Renal cortex interstitium (tissue), 11 donors: Measurements from ENCODE around the gene CPNE9. TPM values are rescaled to one million over a fixed set of nuclear protein-coding genes. Genes with fewer than 3 reads are reported as not detected.
A peak's percentile ranks its signal among the peaks of the same experiment; 100 is the strongest.

ENCODE experiments used
- DNase-seq, 11 donors: peaks; one replicate each; pipeline ENCODE4 v3.0.0-alpha.2; 2013; ENCODE audit warnings: low read depth in 9 of 11, low spot score in 4 of 11; ENCODE audit errors: extremely low read depth in 1 of 11
- polyA plus RNA-seq, 3 donors: library from polyadenylated mRNA; unstranded; fragments of 120-200 nt; gene quantifications; one replicate each; pipeline ENCODE4 v1.2.1, GENCODE V29; 2013; ENCODE audit not compliant: insufficient read length in 3 of 3

CPNE9 gene
- polyA plus RNA-seq, 3 donors = 0.29 TPM; not detected in 2

DNA sequence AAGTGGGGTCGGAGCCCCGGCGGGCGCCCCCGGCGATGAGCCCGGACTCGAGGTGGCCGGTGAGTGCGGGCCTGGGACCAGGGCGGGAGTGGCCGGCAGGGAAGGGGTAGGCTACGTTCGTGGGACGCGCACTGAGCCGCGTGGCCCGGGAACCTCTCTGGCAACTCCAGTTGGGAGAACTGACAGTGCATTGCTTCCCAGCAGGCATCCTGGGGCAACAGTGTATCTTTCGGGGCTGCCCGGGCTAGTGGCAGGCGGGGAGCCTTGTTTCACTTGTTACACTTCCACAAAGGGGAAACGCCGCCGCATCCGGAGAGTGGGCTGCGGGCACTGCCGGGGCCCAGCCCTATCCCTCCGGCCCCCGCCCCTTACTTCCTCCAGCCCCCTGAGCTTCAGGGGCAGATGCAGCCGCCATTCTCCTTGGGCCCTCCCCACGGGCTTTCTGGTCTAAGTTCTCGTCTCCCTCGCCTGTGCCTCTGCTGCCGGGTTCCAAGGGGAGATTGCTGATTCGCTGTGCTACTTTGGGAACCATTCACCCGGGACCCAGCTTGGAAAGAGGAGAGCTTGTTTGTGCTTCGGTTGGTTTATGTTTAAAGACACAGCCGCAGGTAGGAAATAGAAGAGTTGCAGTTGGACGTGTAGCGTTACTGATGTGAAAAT, 28.6 kb downstream of the CPNE9 start:
- no peak for DNase-seq

DNA sequence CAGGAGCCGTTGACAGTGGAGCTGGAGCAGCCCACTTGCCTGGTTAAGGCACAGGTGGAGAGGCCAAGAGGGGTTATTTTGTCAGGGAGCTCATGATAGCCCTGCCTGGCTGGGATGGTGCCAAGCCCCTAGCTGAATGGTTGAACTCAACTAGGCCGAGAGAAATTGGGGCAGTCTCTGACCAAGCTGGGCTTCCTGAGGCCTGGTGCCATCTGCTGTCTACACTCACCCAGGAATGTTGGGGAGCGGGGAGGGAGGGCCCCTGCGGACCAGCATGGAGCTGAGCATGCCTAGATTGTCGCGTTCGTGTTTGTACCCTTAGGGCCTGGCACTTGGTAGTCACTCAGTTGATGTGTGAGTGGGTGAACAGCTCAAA, 29.1 kb downstream of the CPNE9 start:
- no peak for DNase-seq

DNA sequence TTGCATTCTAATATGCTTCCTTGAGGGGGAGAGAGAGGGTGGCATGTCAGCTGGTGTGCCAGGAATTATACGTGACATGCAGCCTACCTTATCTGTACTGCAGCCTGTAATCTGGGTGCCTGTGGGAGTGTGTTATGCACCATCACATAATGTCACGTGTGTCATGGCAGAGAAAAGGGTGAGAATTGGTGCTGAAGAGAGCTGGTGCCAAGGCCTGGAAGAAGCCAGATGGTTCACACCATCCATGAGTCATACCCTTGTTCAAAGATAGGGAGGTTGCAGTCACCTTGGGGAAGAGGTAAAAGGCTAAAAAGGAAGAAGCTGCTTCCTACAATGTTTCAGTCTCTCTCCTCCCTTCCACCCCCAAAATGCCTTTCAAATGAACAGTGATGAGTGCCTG, 33.2 kb downstream of the CPNE9 start:
- DNase-seq = no peak

DNA sequence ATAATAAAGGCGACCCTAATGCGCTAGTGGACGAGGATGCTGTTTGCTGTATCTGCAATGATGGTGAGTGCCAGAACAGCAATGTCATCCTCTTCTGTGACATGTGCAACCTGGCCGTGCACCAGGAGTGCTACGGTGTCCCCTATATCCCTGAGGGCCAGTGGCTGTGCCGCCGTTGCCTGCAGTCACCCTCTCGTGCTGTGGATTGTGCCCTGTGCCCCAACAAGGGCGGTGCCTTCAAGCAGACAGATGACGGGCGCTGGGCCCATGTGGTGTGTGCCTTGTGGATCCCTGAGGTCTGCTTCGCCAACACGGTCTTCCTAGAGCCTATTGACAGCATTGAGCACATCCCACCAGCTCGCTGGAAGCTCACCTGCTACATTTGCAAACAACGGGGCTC, 35.5 kb downstream of the CPNE9 start:
- no peak for DNase-seq

DNA sequence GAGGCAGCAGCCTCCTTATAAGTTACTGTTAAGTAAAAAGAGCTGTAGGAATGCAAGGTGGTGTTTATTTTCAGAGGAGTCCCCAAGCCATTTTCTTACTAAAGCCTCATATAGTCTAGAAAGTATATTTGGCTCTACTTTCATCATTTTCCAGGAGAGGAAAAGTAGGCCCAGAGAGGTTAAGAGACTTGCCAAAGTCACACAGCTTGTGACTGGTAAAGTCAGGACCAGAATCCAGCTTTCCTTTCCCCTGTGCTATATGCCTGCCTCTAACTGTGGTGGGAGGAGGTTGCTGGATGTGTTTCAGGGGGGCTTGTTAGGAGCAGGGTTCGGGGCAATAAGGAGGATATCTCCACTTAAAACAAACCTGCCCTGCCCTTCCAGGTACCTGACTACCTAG, 38.9 kb downstream of the CPNE9 start:
- no peak for DNase-seq

DNA sequence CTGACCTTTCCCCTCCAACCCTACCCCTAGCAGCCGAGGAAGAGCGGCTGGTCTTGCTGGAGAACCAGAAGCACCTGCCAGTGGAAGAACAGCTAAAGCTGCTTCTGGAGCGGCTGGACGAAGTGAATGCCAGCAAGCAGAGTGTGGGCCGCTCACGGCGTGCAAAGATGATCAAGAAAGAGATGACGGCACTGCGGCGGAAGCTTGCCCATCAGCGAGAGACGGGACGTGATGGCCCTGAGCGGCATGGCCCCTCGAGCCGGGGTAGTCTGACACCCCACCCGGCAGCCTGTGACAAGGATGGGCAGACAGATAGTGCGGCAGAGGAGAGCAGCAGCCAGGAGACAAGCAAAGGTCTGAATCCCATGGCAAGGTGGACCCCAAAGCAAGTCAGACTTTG, 39.9 kb downstream of the CPNE9 start:
- DNase-seq = no peak

DNA sequence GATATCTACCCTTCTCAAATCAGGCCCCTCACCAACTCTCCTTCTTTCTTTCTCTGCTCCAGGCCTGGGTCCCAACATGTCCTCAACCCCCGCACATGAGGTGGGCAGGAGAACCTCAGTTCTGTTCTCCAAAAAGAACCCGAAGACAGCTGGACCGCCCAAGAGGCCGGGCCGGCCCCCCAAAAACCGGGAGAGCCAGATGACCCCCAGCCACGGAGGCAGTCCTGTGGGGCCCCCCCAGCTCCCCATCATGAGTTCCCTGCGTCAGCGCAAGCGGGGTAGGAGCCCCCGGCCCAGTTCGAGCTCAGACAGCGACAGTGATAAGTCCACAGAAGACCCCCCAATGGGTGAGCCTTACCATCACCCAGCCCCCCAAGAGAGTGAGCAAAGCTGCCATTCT, 40.5 kb downstream of the CPNE9 start:
- DNase-seq = no peak

DNA sequence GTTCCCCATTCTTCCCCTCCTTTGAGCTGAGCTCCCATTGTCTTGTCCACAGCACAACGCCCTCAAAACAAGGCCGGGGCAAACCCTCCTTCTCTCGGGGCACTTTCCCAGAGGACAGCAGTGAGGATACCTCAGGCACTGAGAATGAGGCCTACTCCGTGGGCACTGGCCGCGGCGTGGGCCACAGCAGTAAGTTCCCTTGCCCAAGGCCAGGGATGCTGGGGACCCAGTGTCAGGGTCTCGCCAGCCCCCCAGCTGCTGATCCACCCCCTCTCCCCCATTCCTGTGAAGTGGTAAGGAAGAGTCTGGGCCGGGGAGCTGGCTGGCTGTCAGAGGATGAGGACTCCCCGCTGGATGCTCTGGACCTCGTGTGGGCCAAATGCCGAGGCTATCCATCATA, 41.9 kb downstream of the CPNE9 start:
- DNase-seq = no peak

DNA sequence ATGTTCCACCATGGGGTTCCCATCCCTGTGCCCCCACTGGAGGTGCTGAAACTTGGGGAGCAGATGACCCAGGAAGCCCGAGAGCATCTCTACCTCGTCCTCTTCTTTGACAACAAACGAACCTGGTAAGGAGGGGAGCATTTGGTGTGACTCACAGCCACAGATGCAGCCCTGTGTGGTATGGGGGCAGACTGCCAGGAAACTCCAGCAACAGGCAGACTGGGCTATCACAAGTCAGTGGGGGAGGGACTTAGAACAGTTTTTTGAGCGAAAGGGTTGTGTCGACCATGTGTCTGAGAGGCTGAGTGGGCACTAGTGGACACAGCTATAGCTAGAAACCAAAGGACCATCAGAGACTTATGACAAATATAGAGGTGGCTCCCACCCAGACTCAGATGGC, 42.7 kb downstream of the CPNE9 start:
- DNase-seq = no peak

DNA sequence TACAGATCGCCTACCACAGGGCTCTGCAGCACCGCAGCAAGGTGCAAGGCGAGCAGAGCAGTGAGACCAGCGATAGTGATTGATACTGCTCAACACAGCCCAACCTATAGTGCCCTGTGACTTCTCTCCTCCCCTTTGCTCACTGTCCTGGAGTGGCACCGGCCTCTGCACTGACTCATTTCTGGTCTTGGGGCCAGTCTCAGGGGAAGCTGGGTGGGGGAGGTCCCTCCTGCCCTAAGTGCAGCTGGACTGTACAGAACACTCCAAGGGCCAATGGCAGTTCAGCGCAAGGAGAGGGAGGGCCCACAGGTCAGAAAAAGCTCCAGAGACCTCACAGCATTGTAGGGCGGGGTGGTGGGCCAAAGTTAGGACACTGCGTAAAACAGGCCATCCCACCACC, 43.6 kb downstream of the CPNE9 start:
- no peak for DNase-seq

DNA sequence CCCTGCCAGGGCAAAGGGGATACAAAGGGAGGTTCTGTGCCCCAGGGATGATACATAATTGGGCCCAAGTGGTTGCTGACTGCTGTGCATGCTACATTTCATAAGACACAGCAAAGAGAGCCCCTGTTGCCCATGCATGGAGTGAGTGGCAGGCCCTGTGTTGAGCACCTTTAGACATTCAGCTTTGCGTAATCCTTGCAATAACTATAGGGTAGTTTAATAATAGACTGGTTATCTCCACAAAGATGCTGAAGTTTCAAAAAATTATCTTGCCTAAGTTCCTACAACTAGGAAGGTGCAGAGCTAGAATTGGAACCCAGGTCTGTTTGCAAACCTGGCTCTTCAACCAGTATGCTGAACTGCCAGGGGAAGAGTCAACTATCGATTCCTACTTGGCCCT, 44.4 kb downstream of the CPNE9 start:
- no peak for DNase-seq

DNA sequence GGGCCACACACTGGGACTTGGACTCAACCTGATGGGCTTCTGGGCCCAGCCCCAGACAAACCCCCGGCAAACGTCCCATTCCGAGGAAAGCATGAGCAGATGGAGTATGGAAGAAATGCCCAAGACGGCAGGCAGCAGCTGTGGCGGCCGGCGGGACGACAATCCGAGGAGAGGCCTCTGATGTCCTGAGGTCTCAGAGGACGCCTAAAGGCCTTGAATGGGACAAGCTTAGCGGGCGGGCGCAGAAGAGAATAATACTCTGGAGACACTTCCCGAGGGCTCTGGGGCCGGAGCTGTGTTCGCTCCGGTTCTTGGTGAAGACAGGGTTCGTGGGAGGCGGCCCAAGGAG, 45.6 kb downstream of the CPNE9 start:
- no peak for DNase-seq

DNA sequence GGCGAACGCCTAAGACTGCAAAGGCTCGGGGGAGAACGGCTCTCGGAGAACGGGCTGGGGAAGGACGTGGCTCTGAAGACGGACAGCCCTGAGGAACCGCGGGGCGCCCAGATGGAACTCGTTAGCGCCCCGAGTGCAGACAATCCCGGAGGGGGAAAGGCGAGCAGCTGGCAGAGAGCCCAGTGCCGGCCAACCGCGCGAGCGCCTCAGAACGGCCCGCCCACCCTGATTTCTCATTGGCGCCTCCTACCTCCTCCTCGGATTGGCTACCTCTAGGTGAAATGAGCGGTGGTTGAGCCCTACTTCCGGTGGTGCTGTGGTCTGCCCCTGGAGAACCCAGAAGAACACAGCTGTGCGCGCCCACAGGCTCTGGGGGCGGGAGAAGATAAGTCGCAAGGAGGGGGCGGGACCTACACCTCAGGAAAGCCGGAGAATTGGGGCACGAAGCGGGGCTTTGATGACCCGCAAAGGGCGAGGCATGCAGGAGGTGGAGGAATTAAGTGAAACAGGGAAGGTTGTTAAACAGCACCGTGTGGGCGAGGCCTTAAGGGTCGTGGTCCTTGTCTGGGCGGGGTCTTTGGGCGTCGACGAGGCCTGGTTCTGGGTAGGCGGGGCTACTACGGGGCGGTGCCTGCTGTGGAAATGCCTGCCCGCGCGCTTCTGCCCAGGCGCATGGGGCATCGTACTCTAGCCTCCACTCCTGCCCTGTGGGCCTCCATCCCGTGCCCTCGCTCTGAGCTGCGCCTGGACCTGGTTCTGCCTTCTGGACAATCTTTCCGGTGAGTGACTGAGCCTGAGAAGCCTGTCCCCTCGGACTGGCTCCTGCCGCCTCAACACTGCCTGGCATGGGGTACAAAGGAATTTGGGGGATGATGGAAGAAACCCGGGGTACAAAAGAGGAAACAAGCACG, 46.3 kb downstream of the CPNE9 start, which contains the start of gene OGG1:
OGG1 (plus strand) TSS at position 308 of the 911 bp plus-strand sequence; CDS start at position 643, 335 bp downstream.
- DNase-seq = peak; percentile 92 to 98 (median 96)

DNA sequence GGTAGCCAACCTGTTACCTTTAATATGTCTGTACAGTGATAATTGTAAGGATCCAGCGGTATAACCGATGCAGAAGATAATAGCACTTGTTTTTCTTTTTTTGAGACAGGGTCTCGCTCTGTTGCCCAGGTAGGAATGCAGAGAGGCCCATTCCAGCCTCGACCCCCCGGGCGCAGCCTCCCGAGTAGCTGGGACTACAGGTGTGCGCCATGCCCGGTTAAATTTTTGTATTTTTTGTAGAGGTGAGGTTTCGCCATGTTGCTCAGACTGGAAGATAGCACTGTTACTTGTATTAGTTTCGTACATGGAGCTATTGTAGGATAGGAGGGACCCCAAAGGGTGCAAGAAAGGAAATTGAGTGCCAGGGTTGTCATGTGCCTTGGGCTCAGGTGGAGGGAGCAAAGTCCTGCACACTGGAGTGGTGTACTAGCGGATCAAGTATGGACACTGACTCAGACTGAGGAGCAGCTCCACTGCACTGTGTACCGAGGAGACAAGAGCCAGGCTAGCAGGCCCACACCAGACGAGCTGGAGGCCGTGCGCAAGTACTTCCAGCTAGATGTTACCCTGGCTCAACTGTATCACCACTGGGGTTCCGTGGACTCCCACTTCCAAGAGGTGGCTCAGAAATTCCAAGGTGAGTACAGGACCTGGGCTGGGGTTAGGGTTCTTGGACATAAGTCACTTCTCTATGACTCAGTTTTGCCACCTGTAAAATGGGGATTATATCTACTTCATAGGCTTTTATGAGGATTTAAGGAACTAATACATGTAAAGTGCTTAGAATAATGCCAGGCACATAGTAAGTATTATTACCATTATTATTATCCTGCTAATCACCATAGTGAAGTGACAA, 47.2 kb downstream of the CPNE9 start:
- DNase-seq = no peak

DNA sequence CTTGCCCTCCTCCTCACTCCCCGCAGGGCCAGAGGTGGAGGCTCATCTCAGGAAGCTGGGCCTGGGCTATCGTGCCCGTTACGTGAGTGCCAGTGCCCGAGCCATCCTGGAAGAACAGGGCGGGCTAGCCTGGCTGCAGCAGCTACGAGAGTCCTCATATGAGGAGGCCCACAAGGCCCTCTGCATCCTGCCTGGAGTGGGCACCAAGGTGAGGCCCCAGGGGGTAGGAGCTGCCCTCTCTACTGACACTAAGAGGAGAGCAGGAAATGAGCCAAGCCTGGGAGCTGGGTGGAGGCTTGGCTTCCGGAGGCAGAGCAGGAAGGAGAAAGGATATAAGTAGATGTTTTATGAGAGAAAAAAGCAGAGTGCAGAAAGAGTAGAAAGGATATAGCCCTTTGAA, 51.0 kb downstream of the CPNE9 start:
- DNase-seq = no peak

DNA sequence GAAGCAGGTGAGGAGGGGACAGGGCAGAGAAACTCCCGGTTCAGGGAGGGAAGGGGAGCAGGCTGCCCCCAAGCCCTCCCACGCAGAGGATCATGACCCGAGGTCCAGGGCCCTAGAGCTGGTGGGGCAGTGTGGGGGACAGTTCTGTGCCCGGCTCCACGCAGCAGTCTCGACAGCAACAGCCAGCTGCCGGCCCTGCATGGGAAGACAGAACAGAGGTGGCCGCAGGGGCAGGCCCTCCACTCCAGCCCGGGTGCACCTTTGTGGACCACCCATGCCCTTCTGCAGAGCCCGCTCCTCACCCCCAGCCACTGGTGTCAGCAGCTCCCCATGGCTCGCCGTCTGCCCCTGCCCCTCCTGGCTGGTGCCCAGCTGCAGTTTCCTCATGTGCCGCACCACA, 53.8 kb downstream of the CPNE9 start:
- DNase-seq = no peak

DNA sequence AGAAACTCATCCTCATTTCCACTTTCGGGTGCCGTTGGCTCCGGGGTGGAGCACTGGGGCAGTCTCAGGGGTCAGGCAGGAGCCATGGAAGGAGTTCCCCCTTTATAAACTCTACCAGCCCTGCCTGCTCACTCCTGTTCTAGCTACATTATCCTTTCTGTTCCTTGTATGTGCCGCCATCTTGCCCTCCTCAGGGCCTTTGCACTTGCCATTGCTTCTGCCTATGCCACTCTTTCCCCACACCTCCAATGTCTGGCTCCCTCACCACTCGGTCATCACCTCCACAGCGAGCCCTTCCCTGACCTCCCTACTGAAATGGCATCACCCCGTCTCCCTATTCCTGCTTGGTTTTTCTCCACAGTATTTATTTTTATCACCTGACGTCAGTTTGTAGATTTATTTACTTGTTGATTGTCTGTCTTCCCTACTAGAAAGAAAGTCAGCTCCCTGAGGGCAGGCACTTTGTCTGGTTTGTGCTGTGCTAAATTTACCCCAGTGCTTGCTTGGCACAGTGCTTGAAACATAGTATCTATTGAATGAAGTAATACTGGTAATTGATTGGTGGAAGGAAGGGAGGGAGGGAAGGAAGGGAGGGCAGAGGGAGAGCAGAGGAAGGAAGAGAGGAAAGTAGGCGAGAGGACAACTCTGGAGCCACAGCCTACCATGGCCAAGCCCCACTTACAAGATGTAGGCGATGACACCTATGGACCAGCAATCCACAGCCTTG, 57.3 kb downstream of the CPNE9 start:
- no peak for DNase-seq

DNA sequence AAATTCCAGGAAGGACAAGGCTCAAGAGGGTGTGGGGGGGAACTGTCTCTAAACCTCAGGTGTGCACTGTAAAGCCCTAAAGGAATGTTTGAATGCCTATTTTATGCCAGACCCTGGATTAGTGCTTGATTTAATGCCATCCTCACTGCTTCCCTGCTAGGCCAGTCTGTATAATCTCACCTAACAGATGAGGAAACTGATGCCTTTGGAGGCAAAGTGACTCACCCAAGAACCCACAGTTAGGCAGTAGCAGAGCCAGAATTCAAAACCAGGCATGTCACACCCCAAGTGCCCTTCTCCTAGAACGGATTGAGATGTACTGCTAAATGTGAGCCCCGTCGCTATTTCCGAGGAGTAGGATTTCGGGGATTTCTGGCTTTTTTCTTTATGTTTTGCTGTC, 58.3 kb downstream of the CPNE9 start:
- no peak for DNase-seq

DNA sequence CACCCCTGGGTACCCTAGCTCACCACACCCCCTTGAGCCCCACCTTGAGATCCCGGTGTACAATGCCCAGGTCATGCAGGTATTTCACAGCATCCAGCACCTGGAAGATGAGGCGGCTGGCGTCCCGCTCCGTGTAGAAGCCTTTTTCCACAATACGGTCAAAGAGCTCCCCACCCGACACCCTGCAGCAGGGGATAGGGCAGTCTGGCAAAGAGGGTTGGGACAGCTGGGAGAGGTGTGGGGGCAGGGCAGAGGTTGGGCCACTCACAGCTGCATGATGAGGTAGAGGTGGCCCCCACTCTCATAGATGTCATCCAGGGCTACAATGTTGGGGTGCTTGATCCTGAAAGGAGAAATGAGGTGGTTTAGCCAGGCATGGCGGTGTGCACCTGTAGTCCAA, 59.2 kb downstream of the CPNE9 start:
- DNase-seq = no peak
